K562 (cell line): ENCODE data around the gene TM7SF2.

Source experiments
- CBX8 ChIP-seq: fragments of 200-600 bp; sonication (generic); IDR thresholded peaks from 2 replicates; pipeline ENCODE4 v1.6.1; 2012; ENCODE audit warnings: borderline replicate concordance, mixed run types, low read depth, mild to moderate bottlenecking, moderate library complexity, mixed read lengths, low read length, control low read depth, inconsistent platforms; ENCODE audit not compliant: poor library complexity, severe bottlenecking; ENCODE audit errors: extremely low read depth
- EZH2 ChIP-seq: IDR thresholded peaks from 2 replicates; pipeline ENCODE4 v1.6.1; 2012; ENCODE audit warnings: low read depth, mild to moderate bottlenecking, inconsistent platforms, low read length, borderline replicate concordance
- HMGXB4 ChIP-seq: sonication (generic); formaldehyde crosslinking; IDR thresholded peaks from 2 replicates; pipeline ENCODE4 v1.8.1; 2023; ENCODE audit warnings: mild to moderate bottlenecking, missing genetic modification reagents
- JUND ChIP-seq, 2 experiments: IDR thresholded peaks; 2 replicates in 1 of 2; 3 replicates in 1 of 2; pipeline ENCODE4 v1.6.1; 2011; ENCODE audit warnings: borderline replicate concordance in 2 of 2, low read depth in 2 of 2, low read length in 2 of 2, improper control_type of control experiment in 1 of 2, missing biosample characterization in 1 of 2, missing genetic modification characterization in 1 of 2, missing genetic modification reagents in 1 of 2
- MTA2 ChIP-seq: fragments of 450-650 bp; IDR thresholded peaks from 2 replicates; pipeline ENCODE4 v1.6.1; 2016; ENCODE audit warnings: low read depth
- RBM17 ChIP-seq: fragments of 200-400 bp; formaldehyde crosslinking; IDR thresholded peaks from 2 replicates; pipeline ENCODE4 v1.6.1; 2017; ENCODE audit warnings: low read depth, mild to moderate bottlenecking, low read length, borderline replicate concordance
- TF ChIP-seq, protein P1 (sequence below), 3 experiments: IDR thresholded peaks in 2 of 3; conservative IDR thresholded peaks in 1 of 3; 2 replicates each; pipeline ENCODE4 v1.5.1; 2011 to 2012; ENCODE audit warnings: low read length in 3 of 3, mild to moderate bottlenecking in 3 of 3, control low read depth in 2 of 3, improper control_type of control experiment in 1 of 3, inconsistent platforms in 1 of 3, low read depth in 1 of 3, mixed read lengths in 1 of 3, moderate library complexity in 1 of 3; ENCODE audit not compliant: insufficient read depth in 2 of 3
- TF ChIP-seq, protein P2 (sequence below): fragments of 450-650 bp; conservative IDR thresholded peaks from 2 replicates; pipeline ENCODE4 v1.6.1; 2016; ENCODE audit warnings: missing genetic modification characterization, low read depth, mild to moderate bottlenecking, control low read depth, missing compliant biosample characterization

DNA sequence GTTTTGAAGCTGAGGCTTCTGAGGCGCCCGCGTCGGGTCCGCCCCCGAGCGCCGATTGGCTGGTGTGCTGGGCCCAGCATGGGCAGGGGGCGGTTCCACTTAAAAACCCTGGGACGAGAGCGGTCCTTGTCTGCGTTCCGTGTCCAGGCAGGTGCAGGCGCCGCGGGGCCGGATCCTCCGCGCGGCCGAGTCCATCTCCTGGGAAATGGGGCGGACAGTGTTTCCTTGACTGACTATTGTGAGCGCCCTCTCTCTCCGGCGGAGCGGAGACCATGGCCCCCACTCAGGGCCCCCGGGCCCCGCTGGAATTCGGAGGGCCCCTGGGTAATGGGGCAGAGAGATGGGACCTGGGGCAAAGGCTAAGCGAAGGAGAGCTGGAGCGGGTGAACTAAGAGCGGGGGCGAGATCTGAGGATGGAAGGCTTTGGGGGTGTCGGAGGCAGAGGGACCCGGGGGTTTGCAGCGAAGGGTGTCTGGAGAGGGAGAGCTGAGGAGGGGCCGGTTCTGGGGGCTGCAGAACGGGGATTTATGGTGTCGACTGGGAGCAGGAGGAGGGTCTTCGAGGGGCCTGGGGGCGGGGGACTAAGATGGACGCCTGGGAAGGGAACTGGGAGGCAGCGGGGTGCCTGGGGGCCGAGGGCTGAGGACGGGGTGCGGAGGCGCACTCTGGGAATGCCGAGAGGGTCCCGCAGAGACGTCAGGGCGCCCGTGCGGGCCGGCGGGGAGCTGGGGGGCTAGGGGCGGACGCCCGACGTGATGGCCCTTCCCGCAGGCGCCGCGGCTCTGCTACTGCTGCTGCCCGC is at the start of gene TM7SF2:
- TF ChIP-seq RBM17: no peak
- TF ChIP-seq JUND (IDR thresholded peaks at IDR 0.05; ENCODE audit: borderline replicate concordance, low read depth, low read length): no peak
- TF ChIP-seq JUND (tag; IDR thresholded peaks at IDR 0.05; ENCODE audit: borderline replicate concordance, low read depth, low read length): no peak; the same call in 2 of the 3 replicates
- TF ChIP-seq EZH2: no peak
- TF ChIP-seq, protein P1, sequence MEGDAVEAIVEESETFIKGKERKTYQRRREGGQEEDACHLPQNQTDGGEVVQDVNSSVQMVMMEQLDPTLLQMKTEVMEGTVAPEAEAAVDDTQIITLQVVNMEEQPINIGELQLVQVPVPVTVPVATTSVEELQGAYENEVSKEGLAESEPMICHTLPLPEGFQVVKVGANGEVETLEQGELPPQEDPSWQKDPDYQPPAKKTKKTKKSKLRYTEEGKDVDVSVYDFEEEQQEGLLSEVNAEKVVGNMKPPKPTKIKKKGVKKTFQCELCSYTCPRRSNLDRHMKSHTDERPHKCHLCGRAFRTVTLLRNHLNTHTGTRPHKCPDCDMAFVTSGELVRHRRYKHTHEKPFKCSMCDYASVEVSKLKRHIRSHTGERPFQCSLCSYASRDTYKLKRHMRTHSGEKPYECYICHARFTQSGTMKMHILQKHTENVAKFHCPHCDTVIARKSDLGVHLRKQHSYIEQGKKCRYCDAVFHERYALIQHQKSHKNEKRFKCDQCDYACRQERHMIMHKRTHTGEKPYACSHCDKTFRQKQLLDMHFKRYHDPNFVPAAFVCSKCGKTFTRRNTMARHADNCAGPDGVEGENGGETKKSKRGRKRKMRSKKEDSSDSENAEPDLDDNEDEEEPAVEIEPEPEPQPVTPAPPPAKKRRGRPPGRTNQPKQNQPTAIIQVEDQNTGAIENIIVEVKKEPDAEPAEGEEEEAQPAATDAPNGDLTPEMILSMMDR (IDR thresholded peaks at IDR 0.05 in 2 of 3, conservative IDR thresholded peaks at IDR 0.05 in 1 of 3; ENCODE audit: insufficient read depth in 2 of 3, low read depth in 1 of 3, low read length in 3 of 3): 0 out of 6 replicates have a peak, but pooled peaks of 1 of the 3 experiments have one; percentile 0
- TF ChIP-seq CBX8: no peak
- no peak for TF ChIP-seq MTA2
- no peak for TF ChIP-seq HMGXB4 (CRISPR knock-in tag)
- TF ChIP-seq, protein P2, sequence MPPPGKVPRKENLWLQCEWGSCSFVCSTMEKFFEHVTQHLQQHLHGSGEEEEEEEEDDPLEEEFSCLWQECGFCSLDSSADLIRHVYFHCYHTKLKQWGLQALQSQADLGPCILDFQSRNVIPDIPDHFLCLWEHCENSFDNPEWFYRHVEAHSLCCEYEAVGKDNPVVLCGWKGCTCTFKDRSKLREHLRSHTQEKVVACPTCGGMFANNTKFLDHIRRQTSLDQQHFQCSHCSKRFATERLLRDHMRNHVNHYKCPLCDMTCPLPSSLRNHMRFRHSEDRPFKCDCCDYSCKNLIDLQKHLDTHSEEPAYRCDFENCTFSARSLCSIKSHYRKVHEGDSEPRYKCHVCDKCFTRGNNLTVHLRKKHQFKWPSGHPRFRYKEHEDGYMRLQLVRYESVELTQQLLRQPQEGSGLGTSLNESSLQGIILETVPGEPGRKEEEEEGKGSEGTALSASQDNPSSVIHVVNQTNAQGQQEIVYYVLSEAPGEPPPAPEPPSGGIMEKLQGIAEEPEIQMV (tag): no peak
